GM10266 (cell line): ENCODE data around the gene PPP2R2C.

Source experiments
- DNase-seq: peaks from one replicate; pipeline ENCODE4 v3.0.0; 2012; ENCODE audit errors: extremely low spot score
- CTCF ChIP-seq: IDR thresholded peaks from 2 replicates; pipeline ENCODE4 v1.5.1; 2012; ENCODE audit warnings: mild to moderate bottlenecking, low read depth; ENCODE audit not compliant: control insufficient read depth, insufficient read depth; ENCODE audit errors: missing control alignments

PPP2R2C gene

DNA sequence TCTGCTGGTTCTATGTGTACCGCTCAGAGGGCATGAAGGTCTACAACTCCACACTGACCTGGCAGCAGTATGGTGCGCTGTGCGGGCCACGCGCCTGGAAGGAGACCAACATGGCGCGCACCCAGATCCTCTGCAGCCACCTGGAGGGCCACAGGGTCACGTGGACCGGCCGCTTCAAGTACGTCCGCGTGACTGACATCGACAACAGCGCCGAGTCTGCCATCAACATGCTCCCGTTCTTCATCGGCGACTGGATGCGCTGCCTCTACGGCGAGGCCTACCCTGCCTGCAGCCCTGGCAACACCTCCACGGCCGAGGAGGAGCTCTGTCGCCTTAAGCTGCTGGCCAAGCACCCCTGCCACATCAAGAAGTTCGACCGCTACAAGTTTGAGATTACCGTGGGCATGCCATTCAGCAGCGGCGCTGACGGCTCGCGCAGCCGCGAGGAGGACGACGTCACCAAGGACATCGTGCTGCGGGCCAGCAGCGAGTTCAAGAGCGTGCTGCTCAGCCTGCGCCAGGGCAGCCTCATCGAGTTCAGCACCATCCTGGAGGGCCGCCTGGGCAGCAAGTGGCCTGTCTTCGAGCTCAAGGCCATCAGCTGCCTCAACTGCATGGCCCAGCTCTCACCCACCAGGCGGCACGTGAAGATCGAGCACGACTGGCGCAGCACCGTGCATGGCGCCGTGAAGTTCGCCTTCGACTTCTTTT lies 170.5 kb downstream of the PPP2R2C start:
- DNase-seq, result no peak
- no peak for TF ChIP-seq CTCF

- TF ChIP-seq CTCF, result no peak
- no peak for DNase-seq
Observed at GRCh38 chr4:6301051-6301731, 171.2 kb downstream of the PPP2R2C start.

DNA sequence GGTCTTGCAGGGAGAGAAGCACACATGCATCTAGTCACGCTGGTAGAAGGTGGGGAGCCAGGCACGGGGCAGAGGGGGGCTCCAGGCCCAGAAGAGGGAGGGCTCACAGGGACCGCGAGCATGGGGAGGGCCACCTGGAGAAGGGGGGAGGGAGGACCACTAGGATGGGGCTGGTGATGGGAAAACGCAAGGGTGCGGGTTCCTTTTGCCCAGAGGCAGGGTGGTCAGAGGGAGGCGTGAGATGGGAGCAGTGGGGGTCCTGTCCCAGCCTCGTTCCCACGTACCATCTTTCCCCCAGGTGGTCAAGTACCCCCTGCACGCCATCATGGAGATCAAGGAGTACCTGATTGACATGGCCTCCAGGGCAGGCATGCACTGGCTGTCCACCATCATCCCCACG lies 172.1 kb downstream of the PPP2R2C start:
- DNase-seq, result no peak
- no peak for TF ChIP-seq CTCF

DNA sequence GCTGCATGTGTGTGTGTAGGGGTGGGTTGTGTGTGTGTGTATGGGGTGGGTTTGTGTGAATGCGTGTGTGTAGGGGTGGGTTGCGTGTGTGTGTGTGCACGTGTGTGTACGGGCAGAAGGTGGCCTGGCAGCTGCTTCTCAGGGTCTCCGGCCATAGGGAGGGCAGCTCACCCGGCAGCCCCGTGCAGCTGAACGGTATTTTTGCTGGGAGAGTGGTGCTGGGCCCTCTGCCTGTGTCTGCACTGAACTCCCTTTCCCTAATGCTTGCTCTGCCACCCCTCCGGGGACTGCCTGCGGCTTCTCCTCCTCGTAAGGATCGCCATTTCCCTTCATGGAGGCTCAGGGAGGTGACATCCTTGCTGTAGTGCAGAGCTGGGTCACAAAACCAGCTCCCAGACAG lies 172.5 kb downstream of the PPP2R2C start:
- DNase-seq, result no peak
- TF ChIP-seq CTCF, result no peak

DNA sequence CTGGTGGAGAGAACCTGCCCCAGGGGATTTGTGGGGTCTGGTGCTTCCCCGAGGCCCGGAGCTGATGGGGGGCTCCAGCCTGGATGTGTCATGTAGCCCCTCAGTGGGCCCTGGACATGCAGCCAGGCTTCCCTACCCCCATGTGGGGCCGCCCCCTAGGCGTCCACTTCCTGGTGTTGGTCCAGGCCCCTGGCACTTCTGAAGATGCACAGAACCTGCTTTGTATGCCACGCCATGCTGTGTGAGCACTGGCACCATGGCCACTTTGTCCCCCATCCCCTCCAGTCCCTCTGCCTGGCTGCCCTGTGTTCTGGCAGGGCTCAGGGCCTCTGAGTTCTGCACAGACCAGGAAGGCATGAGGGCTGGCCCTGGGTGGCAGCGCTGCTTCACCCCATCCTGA lies 173.6 kb downstream of the PPP2R2C start:
- no peak for TF ChIP-seq CTCF
- DNase-seq, result no peak

DNA sequence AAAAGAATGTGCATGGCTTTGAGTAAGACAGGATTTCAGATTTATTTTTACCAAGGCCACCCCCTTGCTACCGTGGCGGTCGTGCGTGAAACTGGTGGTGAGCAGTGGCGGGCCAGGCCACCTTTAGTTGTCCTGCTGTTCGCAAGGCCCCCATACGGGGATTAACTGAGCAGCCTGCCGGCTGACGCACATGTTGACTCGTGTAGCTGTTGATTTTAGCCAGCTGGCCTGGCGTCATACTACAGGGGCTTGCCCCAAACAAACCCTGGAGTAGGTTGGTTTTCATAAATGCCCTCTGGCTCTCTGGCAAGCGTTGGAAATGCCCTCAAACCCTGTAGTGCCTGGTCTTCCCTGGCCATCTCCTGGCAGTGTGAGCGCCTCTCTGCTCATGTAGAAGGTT lies 174.4 kb downstream of the PPP2R2C start:
- no peak for DNase-seq
- no peak for TF ChIP-seq CTCF

- no peak for TF ChIP-seq CTCF
- DNase-seq, result no peak
Observed at GRCh38 chr4:6297266-6297815, 175.1 kb downstream of the PPP2R2C start.
